ENCODE data around the gene ZDHHC16.
"Not testable (repeated sequence)": the region's sequence is repeated elsewhere in the genome, so short reads cannot be mapped to it uniquely, and the experiment has no call there.

Gene ZDHHC16

GRCh38 chr10:97445722-97446639, at the start of gene ZDHHC16, which contains the start of gene EXOSC1:
TSS of gene ZDHHC16 (plus strand) at chr10:97446175. CDS start at chr10:97451676, 5,501 bp downstream.
TSS of gene EXOSC1 (minus strand) at chr10:97446006. CDS start at chr10:97445985, 21 bp downstream.
- peak; percentile 78 for DNase-seq

GRCh38 chr10:97399843-97400545, 46.0 kb upstream of the ZDHHC16 start:
- DNase-seq, result peak; percentile 18

DNA sequence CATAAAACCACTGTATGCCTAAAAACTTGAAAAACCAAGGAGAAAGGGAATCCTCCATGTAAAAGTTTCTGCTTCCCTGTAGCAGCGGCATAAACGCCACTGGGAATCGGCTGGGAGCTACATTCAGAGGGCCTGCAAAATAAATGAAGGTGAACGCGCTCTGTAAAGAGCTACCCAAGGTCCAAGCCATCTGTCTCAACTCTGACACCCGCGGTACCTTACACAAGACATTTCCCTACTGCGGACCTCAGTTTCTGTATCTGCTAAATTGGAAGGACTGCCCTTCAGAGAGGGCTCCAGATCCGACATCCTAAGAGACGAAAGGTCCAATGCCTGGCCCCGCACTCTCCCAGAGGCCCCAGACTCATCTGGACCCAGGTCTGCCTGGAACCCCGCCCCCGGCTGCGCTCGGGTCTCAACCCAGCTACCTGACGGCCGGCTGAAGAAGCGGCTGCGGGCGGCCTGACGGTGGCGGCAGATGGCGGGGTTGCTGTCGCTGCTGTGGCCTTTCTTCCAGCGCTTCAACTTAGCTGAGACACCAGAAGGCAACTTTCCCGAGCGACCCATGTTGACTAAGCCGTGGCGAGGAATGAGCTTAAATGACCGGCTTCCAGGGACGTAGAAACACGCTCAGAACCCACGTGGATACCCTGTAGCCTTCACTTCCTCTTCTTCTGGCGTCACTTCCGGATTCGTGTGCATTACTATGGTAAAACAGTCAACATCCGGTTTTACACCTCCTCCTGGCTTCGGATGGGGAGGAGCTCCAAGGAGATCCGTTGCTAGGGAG, 45.1 kb upstream of the ZDHHC16 start, which contains the start of gene RRP12:
TSS of gene RRP12 (minus strand) at position 676 of the 790 bp plus-strand sequence. CDS start at position 567, 109 bp downstream.
- DNase-seq, result peak; percentile 53

- DNase-seq, result no peak
Measured at GRCh38 chr10:97401455-97401919, 44.5 kb upstream of the ZDHHC16 start.

DNA sequence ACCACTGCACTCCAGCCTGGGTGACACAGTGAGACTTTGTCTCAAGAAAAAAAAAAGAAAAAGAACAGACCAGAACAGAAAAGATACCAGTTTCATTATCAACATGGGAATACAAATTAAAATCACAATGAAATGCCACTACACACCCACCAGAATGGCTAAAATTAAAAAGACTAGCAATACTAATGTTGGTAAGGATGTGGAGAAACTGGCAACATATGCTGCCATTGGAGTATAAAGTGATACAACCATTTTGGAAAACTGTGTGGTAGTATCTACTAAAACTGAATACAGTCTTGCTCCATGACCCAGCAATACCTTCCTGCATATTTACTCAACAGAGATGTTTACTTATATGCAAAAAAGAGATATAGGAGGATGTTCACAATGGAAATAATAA, 41.9 kb upstream of the ZDHHC16 start:
- DNase-seq, result no peak

- no peak for DNase-seq
Measured at GRCh38 chr10:97406064-97406463, 39.9 kb upstream of the ZDHHC16 start.

- DNase-seq, result not testable (repeated sequence)
Measured at GRCh38 chr10:97406483-97406882, 39.5 kb upstream of the ZDHHC16 start.

GRCh38 chr10:97407211-97407951, 38.6 kb upstream of the ZDHHC16 start:
- DNase-seq, result peak; percentile 73

GRCh38 chr10:97407952-97408248, 38.1 kb upstream of the ZDHHC16 start:
- no peak for DNase-seq

DNA sequence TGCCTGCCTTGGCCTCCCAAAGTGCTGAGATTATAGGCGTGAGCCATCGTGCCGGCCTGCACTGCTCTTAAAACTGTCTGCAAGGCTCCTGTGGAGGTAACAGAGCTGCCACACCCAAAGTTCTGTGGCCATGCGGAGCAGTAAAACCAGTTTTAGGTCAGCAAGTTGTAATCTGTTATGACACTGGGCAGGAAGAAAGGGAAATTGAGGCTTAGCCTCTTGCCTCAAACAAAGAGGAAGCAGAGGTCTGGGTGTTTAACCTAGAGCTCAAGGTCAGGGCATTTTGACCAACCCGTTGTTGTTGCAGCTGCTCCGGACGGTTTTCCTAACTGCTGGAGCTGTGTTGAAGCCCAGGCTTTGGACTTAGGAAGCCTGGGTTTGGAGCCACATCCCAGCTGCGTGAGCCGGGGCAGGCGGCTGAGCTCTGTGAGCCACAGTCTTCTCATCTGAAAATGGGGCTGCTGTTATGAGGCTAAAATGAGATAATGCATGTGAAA, 37.4 kb upstream of the ZDHHC16 start:
- no peak for DNase-seq

- no peak for DNase-seq
Measured at GRCh38 chr10:97411406-97411805, 34.6 kb upstream of the ZDHHC16 start.

- DNase-seq, result no peak
Measured at GRCh38 chr10:97412891-97413304, 33.1 kb upstream of the ZDHHC16 start.

DNA sequence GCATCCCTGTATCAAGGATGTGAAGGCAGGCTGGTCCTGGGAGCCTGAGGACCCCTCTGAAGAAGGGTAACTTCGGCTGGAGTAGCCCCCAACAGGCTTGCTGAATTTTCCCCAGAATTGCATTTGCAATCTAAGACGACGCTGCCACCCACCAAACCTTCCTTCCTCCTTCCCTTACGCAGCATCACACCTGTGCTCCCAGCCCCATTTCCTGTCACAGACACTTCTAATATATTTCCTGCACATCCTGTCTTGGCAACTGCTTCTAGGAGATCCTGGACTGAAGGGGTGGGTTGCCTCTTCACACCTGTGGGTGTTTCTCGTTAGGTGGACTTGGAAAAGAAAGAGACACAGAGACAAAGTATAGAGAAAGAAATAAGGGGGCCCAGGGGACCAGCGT, 29.4 kb upstream of the ZDHHC16 start:
- no peak for DNase-seq

GRCh38 chr10:97423757-97424098, 22.2 kb upstream of the ZDHHC16 start:
- not testable (repeated sequence) for DNase-seq

GRCh38 chr10:97425964-97426775, 19.8 kb upstream of the ZDHHC16 start, which contains the start of gene PGAM1:
TSS of gene PGAM1 (plus strand) at chr10:97426191. CDS start at chr10:97426308, 117 bp downstream.
- peak; percentile 95 for DNase-seq

GRCh38 chr10:97426776-97427570, 19.0 kb upstream of the ZDHHC16 start:
- no peak for DNase-seq

DNA sequence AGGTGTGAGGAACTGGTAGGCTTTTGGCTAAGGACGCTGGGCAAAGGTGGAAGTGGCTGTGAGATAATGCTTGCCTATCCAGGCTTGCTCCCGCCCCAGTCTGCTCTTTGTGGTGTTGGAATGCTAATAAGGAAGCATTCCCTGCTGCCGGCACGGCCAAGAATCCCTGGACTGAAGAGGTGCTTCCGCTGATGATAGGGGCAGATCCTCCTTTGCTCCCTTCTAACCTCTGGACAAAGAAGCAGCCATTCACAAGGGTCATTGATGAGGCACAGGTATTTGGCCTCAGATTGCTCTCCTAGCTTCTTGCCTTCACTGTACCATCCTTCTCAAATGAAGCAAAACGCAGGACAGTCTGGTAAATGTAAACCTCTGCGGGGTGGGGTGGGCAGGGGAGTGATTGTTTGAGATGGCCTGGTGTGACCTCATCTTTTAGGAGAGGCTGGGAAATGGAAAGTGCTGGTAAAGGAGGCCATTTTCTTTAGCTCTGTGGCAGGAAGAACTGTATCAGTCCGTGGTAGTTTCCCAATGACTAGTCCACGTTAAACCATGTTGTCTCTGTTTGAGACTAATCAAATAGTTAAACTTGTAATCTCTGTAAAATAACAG, 18.3 kb upstream of the ZDHHC16 start:
- DNase-seq, result no peak

DNA sequence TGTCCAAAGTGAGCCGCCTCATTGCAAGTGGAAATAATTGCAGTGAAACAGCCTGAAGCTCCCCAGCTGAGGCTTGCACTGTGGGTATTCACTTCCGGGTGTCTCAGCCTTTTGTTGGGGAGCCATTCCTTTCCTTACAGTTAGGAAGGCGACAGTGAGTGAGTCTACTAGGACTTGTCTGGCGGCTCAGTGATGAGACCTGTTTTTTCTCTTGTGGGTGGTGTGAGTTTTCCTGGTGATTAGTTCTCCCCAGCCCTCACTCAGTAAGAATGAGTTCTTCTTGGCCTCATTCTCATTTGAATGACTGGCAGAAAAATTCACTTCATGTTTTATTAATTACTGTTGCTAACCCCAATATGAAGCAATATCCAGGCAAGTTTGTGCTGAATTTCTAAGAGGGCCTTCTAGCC, 17.4 kb upstream of the ZDHHC16 start:
- no peak for DNase-seq

GRCh38 chr10:97434055-97434454, 11.9 kb upstream of the ZDHHC16 start:
- DNase-seq, result no peak

DNA sequence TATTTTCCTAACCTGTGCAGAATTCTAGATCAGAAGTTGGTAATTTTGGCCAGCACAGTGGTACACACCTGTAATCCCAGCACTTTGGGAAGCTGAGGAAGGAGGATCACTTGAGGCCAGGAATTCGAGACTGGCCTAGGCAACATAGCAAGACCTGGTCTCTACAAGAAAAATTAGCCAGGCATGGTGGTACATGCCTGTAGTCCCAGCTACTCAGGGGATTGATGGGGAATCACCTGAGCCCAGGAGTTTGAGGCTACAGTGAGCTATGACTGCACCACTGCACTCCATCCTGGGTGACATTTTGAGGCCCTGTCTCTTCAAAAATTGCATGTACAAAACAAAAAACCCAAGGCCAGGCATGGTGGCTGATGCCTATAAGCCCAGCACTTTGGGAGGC, 11.4 kb upstream of the ZDHHC16 start:
- DNase-seq, result no peak
